OCI-LY1 (cell line): ENCODE results near the gene SYPL1.

Experiments
- EZH2 ChIP-seq: fragments of 200-600 bp; sonication (generic), shearing (Covaris generic); IDR thresholded peaks from 2 replicates; pipeline ENCODE4 v1.8.0; 2017; ENCODE audit warnings: borderline replicate concordance, mixed run types, mild to moderate bottlenecking, antibody characterized with exemption, low read length, moderate library complexity, mixed read lengths
- TF ChIP-seq, protein P1 (sequence below): fragments of 200-600 bp; sonication (generic), shearing (Covaris generic); IDR thresholded peaks from 2 replicates; pipeline ENCODE4 v1.5.1; 2017; ENCODE audit warnings: mild to moderate bottlenecking, antibody characterized with exemption, low read length, moderate library complexity, mixed read lengths

DNA sequence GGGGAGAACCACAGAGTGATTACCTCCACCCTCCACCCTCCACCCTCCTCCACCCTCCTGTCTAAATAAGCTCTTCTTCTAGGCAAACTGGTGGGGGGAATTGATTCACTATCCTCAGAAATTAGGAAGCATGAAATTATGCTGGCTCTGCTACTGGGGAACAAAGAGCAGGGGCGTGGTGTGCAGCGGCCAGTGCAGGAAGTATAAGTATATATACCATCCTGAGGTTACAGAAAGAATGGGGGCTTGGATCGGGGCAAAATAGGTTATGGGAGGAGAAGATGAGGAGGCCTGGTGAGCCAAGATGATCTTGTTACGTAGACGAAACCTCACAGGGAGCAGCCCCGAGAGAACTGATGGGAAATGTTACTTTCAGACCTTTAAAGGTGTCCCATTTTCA lies 49.1 kb downstream of the SYPL1 start:
- TF ChIP-seq, protein P1, sequence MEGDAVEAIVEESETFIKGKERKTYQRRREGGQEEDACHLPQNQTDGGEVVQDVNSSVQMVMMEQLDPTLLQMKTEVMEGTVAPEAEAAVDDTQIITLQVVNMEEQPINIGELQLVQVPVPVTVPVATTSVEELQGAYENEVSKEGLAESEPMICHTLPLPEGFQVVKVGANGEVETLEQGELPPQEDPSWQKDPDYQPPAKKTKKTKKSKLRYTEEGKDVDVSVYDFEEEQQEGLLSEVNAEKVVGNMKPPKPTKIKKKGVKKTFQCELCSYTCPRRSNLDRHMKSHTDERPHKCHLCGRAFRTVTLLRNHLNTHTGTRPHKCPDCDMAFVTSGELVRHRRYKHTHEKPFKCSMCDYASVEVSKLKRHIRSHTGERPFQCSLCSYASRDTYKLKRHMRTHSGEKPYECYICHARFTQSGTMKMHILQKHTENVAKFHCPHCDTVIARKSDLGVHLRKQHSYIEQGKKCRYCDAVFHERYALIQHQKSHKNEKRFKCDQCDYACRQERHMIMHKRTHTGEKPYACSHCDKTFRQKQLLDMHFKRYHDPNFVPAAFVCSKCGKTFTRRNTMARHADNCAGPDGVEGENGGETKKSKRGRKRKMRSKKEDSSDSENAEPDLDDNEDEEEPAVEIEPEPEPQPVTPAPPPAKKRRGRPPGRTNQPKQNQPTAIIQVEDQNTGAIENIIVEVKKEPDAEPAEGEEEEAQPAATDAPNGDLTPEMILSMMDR: no peak
- TF ChIP-seq EZH2: no peak
